OCI-LY1 (cell line): ENCODE measurements around the gene GJC1.

Experiments
- CTCF ChIP-seq: fragments of 200-600 bp; sonication (generic), shearing (Covaris generic); IDR thresholded peaks from 2 replicates; pipeline ENCODE4 v1.5.1; 2017; ENCODE audit warnings: mild to moderate bottlenecking, antibody characterized with exemption, low read length, moderate library complexity, mixed read lengths
- EZH2 ChIP-seq: fragments of 200-600 bp; sonication (generic), shearing (Covaris generic); IDR thresholded peaks from 2 replicates; pipeline ENCODE4 v1.8.0; 2017; ENCODE audit warnings: borderline replicate concordance, mixed run types, mild to moderate bottlenecking, antibody characterized with exemption, low read length, moderate library complexity, mixed read lengths

GRCh38 chr17:44812263-44812662 lies 17.8 kb downstream of the GJC1 start:
- TF ChIP-seq CTCF (no peak), EZH2 (no peak)
